HepG2 (cell line): ENCODE results near the gene ANGPTL2.

Source experiments
- NFYB ChIP-seq: sonication (generic); formaldehyde crosslinking; IDR thresholded peaks from 2 replicates; pipeline ENCODE4 v1.4.0; 2020; ENCODE audit warnings: missing genetic modification reagents
- SALL1 ChIP-seq: sonication (generic); formaldehyde crosslinking; IDR thresholded peaks from 2 replicates; pipeline ENCODE4 v1.8.0; 2022; ENCODE audit warnings: mild to moderate bottlenecking, missing genetic modification reagents
- TF ChIP-seq, protein P1 (sequence below): sonication (generic); formaldehyde crosslinking; IDR thresholded peaks from 2 replicates; pipeline ENCODE4 v1.5.0; 2020; ENCODE audit warnings: mild to moderate bottlenecking, missing genetic modification reagents, moderate library complexity

DNA sequence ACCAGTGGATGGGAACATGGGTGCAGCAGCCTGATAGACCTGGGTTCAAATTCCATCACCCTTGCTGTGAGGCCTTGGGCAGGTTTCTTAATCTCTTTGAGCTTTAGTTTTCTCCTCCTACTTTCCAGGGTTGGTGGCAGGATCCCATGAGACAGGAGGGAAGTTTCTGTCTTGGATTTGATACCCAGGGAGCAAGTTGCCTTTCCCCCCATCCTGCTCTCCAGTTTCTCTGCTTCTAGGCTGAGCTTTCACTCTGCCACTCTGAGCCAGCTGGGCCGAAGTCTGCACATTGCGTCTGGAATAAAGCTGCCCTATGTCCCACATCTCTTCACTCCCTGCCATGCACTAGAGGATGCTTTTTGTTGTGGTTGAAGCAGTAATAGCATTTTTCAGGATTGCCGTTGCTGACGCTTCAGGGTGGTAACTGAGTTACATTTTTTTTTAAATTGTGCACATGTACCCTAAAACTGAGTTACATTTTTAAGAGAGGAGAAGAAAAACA is 40.5 kb upstream of the ANGPTL2 start:
- no peak for TF ChIP-seq SALL1 (CRISPR knock-in tag)
- TF ChIP-seq, protein P1, sequence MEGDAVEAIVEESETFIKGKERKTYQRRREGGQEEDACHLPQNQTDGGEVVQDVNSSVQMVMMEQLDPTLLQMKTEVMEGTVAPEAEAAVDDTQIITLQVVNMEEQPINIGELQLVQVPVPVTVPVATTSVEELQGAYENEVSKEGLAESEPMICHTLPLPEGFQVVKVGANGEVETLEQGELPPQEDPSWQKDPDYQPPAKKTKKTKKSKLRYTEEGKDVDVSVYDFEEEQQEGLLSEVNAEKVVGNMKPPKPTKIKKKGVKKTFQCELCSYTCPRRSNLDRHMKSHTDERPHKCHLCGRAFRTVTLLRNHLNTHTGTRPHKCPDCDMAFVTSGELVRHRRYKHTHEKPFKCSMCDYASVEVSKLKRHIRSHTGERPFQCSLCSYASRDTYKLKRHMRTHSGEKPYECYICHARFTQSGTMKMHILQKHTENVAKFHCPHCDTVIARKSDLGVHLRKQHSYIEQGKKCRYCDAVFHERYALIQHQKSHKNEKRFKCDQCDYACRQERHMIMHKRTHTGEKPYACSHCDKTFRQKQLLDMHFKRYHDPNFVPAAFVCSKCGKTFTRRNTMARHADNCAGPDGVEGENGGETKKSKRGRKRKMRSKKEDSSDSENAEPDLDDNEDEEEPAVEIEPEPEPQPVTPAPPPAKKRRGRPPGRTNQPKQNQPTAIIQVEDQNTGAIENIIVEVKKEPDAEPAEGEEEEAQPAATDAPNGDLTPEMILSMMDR (CRISPR knock-in tag): no peak
- no peak for TF ChIP-seq NFYB (CRISPR knock-in tag)
